HTR-8/SVneo (cell line): ENCODE data around the gene RNF222.
A peak's percentile ranks its signal among the peaks of the same experiment; 100 is the strongest.
"Not testable (repeated sequence)": the region's sequence is repeated elsewhere in the genome, so short reads cannot be mapped to it uniquely, and the experiment has no call there.

Experiments
- DNase-seq: peaks from one replicate; pipeline ENCODE4 v3.0.0; 2011; ENCODE audit warnings: low spot score, mixed read lengths; ENCODE audit not compliant: insufficient read length
- FAIRE-seq: peaks from 2 replicates; lab custom pipeline; 2011; peaks lifted over from hg19 to GRCh38; lab: Jason Lieb, UNC

Gene RNF222

DNA sequence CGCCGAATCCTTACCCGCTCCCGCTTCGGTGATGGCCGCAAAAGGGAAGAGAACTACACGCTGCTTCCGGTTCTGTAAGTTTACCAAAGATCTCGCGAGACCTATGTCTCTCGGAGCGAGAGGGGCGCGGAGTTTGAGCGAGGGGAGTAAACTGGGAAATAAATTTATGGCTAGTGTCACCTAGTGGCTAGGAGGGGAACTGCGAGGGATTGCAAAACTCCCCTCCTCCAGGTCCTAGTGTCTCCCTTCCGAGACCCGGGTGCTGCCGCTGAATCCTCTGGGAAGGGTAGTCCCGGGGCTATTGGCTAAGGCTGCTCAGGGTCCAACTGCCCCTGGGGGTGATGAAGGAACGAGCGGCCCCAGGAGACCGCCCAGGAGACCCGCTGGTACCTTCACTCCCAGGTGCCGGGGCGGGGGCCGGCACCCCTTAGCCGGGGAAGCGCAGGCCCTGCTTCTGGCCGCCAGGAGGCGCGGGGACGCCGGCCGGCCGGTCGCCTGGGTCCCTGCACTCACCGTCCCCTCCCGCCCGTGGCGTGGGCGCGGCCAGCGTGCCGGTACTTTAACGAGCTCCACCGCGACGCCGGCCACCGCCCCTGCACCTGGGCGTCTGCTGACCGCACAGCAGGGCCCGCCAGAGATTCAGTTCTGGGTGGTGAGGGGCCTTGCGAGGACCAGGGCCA is 14.3 kb downstream of the RNF222 start, which contains the start of gene RPL26:
RPL26 (minus strand) TSS at position 51 of the 680 bp plus-strand sequence. CDS start 883 bp downstream, outside the sequence.
- FAIRE-seq (peak; percentile 84), DNase-seq (peak; percentile 95)

DNA sequence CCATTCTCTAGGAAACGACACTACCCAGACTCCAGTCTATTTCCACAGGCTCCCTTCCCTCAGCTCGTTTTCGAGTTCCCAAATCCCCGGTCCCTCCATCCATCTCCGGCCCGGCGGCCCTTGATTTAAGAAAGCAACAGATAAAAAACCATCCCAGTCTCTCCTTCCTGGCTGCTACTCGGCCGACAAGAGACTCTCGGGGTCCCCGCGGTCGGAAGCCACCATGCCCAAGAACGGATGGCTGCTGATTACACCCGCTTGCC is 14.8 kb downstream of the RNF222 start:
- DNase-seq (no peak), FAIRE-seq (no peak)

DNA sequence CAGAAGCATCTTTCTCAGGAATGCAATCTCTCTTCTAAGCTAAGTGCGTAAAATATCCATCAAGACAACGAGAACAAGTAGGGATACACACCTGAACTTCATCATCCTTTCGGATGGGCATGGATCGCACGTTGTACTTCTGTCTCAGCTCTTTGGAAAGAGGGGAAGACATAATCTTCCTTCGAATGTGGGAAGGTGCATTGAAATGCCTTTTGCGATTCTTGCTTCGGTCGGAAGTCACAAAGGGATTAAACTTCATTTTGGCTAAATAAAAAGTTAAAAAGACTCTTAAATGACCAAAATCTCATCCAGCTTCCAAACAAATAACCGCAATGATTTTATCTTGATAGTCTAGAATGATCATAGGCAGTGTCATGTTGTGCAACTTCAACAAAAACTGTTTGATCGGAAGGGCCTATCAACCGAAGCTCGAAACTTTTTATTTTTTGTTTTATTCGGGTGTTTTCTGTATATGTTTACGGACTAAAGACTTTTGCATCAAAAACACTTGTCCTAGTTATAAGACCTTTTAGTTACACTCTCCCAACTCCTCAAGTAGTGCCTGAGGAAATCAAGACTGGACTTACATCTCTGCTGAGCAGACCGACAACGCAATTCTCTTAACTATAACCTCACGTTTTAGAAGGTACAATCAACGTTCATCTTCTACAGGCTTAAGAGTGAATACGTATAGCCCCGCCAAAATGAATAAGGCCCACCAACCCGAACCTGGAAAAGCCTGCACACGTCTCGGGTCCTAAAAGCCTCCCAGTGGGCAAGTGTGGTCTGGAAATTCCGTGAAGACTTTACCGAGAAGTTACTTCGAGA is 15.4 kb downstream of the RNF222 start:
- no peak for DNase-seq
- FAIRE-seq, result peak; percentile 13

DNA sequence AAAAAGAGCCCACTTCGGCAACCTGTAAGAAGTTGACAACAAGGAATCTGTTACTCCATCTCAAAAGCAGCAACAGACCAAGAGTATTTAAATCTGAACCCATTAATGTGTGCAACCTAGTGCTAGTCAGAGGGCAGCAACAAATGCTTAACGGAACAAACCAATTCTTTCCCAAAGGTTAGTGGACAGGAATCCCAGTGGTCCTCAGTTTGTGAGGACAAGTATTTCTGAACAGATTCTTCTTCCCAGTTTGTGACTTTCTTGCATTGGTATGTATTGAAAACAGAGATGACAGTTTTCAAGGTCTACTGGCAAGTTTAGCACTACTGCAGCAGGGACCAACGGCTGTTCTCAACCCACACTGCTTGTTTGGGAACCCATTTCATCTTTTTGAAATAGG is 17.6 kb downstream of the RNF222 start:
- DNase-seq, result no peak
- no peak for FAIRE-seq

DNA sequence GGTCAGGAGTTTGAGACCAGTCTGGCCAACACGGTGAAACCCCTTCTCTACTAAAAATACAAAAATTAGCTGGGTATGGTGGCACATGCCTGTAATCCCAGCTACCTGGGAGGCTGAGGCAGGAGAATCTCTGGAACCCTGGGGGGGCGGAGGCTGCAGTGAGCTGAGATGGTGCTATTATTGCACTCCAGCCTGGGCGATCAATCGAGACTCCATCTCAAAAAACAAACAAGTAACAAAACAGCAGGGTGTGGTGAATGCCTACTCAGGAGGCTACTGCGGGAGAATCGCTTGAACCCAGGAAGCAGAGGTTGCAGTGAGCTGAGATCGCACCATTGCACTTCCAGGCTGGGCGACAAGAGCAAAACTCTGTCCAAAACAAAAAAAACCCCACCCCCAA is 19.5 kb downstream of the RNF222 start:
- FAIRE-seq, DNase-seq: not testable (repeated sequence)

DNA sequence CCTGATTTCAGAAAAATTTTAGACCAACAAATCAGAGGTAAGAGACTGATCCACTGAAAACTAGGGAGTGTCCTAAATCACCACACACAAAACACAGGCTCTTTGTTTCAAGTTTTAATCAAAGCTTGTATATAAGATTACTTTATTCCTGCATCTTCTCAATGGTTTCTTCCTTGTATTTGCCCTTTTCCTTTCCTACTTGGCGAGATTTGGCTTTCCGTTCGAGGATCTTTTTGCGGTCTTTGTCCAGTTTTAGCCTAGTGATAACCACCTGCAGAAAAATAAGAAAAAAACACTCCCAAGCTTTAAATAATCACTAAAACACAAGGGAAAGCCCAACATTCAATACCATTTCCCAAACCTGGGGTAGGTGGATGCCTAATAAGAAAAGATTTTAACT is 20.2 kb downstream of the RNF222 start:
- FAIRE-seq (no peak), DNase-seq (no peak)

DNA sequence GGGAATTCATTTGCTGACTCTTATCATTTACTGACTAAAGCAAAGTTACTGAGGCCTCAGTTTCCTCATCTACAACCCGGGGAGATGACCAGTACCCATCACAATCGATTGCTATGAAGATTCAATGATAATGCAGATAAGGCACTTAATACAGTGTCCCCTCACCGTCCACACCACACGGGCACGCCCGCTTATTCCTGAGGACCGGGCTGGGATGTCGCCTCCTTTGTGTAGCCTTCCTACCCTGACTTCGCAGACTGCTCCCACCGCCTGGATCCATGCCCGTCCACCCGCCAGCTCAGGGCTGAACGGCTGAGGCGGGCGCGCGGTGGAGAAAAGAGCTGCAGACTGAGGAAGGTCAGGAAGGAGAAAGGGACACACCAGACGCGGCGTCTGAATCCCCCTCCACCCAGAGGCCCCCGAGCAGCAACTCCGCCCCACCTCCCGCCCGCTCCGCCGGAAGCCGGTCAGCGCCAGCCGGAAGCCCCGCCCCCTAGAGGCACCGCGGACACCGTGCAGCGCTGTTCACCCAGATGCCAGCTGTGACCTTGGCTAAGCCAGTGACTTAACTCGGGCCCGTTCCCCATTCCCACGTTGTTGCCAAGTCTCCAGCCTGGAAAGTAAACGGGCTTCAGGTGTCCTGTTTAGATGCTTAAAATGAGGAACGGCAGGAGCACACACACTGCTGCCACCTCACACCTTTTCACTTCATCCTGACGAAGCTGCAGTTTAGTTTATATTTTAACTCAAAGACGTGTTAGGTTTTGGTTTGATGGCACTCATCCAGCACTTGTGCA is 21.2 kb downstream of the RNF222 start, which contains the start of gene KRABD2:
KRABD2 (minus strand) TSS at position 434 of the 797 bp plus-strand sequence.
- DNase-seq (peak; percentile 96), FAIRE-seq (peak; percentile 96)

DNA sequence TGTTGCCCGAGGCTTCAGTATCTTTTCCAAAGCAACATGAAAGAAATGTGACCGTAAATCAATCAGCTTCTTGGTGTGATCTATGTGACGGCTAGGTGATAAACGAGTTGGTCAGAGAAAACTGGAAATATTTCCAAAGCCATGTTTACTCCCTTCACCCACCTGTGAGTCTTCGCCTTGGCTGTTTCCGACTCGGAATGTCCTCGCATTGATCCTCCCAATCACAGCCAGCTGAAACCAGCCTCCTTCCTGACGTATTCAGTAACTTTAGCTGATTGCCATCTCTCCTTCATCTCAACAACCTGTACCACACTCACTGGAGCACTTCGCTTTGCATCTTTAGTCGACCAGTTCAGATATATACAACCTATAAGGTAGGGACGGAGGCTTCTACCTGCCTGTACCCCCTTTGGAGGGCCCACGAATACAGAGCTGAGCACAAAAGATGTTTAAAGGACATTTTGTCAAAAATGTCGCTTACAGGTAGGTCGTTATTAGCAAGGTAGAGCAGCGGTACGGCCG is 21.8 kb downstream of the RNF222 start:
- DNase-seq, result no peak
- no peak for FAIRE-seq

DNA sequence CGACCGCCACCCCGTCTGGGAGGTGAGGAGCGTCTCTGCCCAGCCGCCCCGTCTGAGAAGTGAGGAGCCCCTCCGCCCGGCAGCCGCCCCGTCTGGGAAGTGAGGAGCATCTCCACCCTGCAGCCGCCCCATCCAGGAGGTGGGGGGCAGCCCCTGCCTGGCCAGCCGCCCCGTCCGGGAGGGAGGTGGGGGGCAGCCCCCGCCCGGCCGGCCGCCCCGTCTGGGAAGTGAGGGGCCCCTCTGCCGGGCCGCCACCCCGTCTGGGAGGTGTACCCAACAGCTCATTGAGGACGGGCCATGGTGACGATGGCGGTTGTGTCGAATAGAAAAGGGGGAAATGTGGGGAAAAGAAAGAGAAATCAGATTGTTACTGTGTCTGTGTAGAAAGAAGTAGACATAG is 23.8 kb downstream of the RNF222 start:
- FAIRE-seq, DNase-seq: not testable (repeated sequence)

DNA sequence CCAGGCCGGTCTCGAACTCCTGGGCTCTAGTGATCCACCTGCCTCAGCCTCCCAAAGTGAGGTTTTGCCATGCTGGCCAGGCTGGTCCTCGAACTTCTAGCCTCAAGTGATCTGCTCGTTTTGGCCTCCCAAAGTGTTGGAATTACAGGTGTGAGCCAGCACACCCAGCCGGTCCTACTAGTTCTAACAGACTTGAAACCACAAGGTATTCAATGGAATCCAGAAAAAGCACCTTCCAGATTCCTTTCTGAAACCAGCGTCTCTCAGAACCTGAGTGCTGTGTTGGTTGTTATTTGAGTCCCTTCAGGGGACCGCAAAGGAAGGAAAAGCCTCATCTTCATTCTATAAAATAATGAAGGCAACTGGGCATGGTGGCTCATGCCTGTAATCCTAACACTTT is 25.2 kb downstream of the RNF222 start:
- DNase-seq, result no peak
- FAIRE-seq, result no peak

DNA sequence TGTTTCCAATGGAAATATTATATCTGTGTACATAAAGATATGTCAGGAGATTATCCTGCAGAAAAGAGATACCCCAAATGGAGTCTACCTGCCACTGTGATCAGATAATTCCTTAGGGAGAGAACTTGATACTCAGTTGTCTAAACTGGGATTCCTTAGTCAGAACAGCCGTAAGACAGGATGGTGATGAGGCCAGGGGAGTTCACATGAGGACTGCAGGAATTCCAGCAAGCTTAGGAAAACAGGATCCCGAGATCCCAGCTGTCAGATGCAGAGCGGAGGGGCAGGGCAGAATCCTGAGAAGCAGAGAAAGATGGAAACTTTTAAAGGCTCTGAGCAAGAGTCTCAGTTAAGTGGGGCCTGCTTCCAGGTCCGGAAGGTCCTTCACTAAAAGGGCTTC is 25.8 kb downstream of the RNF222 start:
- DNase-seq (no peak), FAIRE-seq (no peak)

DNA sequence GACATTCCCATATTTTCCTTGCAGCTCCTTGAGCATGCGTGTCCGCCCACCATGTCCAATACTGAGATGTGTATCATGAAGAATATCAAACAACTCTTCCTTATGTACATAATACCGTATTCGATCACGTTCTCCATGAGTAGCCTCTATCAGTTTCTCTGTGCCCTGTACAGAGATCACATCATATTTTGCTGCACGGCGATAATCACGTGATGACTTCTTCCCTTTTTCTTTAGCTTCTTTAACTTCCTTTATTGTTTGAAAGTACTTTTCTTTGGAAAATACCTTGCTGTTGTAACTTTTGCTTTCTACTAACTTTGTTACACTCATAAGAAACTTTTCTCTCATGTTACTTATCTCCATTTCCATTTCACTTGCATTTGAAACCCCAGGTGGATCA is 27.7 kb downstream of the RNF222 start:
- no peak for FAIRE-seq
- DNase-seq, result no peak

DNA sequence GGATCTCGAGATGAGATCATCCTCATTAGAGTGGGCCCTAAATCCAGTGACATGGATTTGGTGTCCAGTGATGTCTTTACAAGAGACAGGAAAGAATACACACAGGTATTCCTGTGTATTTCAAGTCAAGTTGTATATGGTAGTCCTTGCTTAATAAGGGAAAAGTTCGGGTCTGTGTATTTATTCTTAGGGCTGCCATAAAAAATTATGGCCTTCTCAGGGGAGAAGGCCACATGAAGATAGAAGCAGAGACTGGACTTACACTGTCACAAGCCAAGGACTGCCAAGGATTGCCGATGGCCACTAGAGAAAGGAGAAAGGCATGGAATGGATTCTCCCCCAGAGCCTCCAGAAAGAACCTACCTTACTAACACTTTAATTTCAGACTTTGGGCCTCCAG is 29.4 kb downstream of the RNF222 start:
- FAIRE-seq (no peak), DNase-seq (no peak)

DNA sequence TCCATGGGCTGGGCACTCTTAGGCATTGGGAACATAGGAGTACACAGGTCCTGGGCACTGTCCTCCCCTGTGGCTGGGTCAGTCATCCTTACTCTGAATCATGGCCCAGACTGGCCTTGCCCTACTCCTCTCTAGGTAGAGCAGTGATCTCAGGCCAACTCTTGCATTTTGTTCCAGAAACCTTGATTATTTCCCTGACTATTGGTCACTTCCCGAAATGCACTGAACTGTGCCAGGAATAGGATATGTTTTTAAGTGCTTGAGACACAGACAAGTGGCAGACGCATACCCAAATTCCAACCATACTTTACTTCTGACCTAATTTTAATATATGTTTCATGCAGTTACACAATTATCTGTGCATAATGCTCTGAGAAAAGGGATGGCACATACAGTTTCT is 31.4 kb downstream of the RNF222 start:
- peak; percentile 82 for FAIRE-seq
- DNase-seq, result peak; percentile 70

DNA sequence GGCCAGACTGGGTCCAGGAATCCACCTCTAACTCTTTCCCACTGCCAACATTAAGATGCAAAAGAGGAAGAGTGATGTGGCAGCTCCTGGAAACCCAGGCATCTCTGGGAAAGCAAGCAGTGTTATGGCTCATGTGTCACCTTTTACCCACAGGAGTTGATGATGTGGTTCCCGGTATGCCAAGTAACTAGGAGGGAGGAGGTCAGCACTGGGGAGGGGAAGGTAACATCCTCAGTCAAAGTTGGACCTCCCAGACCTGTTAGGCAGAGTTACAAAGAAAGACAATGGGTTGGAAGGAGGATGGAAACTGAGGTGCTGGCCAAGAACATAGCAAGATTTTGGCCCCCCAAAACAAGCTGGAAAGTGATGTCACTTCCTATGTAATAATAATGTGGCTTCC is 32.5 kb downstream of the RNF222 start:
- DNase-seq, result no peak
- FAIRE-seq, result peak; percentile 66

DNA sequence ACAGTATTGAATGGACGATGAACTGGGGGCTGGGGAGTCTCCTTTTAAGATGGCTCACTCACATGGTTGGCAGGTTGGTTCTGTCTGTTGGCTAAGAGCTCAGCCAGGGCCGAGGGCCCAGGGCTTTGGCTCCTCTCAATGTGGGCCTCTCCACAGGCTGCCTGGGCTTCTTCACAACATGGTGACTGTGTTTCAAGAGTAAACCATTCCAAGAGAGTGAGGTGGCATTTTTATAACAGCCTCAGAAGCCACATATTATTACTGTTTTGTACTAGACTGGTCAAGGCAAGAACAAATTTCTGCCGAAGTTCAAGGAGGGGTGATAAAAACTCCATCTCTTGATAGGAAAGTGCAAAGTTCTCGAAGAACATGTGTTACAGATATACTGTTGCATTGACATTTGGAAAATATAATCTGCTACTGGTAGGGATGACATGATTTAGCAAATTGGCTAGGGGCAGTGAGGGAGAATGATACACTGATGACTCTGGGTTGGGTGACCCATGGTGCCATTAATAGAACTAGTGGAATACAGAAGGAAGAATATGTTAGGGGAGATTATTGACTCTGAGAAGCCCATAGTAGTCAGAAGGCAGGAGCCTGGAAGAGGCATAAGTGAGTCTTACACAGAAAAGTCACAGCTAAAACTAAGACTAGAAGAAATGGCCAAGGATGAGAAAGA is 34.8 kb downstream of the RNF222 start:
- FAIRE-seq (no peak), DNase-seq (no peak)

DNA sequence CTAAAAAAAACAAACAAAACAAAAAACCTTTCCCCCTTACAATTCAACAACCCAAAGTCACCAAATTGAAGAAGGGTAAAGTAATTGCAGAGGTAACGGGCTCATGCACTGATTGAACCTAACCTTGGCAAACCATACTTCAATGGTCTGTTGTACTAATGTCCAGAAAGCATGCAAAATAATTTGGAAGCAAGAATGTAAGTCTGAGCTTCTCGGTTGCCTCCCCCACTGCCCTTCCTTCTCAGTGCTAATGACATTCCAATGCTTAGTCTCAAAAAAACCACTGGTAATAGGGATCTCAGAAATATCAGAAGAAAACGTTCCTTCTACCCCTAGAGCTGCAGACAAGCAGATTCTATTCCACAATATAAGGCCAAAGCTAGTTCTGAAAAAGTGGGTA is 36.9 kb downstream of the RNF222 start:
- DNase-seq (no peak), FAIRE-seq (no peak)

DNA sequence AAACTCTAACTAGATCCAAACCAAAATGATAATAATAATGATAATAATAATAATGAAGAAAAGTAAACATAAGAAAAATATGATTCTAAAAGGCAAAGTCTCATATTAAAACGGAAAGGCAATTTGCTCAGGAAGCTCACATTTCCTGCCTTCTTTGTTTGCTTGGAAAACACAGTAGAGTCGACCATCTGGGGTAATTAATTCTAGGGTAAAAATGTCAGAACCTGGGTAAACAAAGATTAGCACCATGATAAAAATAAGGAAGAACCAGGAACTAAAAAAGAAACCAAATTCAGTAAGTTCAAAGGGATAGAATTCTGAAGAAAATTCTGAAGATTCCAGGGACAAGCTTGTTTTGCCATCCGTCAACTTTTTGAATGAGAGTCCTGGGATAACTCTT is 37.4 kb downstream of the RNF222 start:
- DNase-seq (no peak), FAIRE-seq (no peak)

DNA sequence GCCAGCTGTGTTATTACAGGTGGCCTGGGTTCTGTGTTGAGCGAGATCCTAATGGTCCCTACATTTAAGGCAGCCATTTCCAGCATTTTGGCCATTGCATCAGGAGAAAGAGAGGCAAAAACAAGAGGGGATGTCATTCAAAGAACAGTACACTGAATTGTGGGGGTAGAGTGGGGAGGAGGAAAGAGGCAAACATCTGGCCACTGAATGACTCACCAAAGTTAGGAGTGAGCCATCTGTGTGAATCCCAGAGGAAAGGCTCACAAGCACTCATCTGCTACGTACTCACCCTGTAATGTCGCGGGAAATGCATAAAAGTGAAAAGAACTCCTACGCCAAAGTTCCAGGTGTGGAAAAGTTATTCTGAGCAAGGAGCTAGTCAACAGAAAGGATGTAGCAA is 37.9 kb downstream of the RNF222 start:
- FAIRE-seq, result peak; percentile 60
- DNase-seq, result no peak

DNA sequence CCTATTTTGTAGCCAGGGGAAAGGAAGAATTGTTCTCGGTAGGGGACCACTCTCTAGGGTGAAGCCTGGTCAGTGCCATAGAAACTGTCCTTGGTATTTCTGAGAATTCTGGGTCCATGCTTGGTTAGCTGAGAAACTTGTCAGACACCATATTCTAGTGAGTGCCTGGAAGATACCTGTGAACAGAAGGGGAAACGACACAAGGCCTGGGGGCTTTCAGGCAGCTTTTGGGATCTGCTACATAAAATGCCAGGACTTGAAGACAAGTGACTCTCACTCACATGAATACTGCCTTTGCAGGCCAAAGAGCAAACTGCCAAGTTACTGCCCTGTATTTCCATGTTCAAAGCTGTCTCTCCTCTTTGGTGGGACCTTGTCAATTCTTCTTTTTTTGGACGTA is 39.7 kb downstream of the RNF222 start:
- FAIRE-seq (no peak), DNase-seq (no peak)
